ENCODE results near the gene SMYD3.

GRCh38 chr1:245814651-245815050 is 692.4 kb downstream of the SMYD3 start:
- TF ChIP-seq ZNF274 (IDR thresholded peaks at IDR 0.05; ENCODE audit: low read depth, low read length) = no peak
- no peak for TF ChIP-seq YY1 (IDR thresholded peaks at IDR 0.05; ENCODE audit: insufficient read depth, insufficient read length)
